HEK293 (cell line): ENCODE measurements around the gene BUD23.

Experiments
- CTCF ChIA-PET: fragments of 350-600 bp; formaldehyde crosslinking; extraction: SDS; loops from one replicate; lab custom pipeline; 2021; ENCODE audit warnings: antibody characterized with exemption; lab: Yijun Ruan, JAX
- POLR2A ChIA-PET: fragments of 300-600 bp; formaldehyde crosslinking; extraction: SDS; loops from one replicate; lab custom pipeline; 2020; ENCODE audit warnings: antibody characterized with exemption, inconsistent platforms; lab: Yijun Ruan, JAX
- H3K27ac ChIP-seq: fragments of 200-500 bp; sonication (Bioruptor generic); 2 replicates; pipeline ENCODE4 v1.5.1; 2014; ENCODE audit warnings: low read depth, low read length, control low read depth, inconsistent platforms; ENCODE audit errors: extremely low read depth
- H3K36me3 ChIP-seq, 2 experiments: fragments of 200-500 bp in 1 of 2; sonication (Bioruptor generic) in 1 of 2; 1 replicate in 1 of 2; 2 replicates in 1 of 2; pipeline ENCODE4 v1.5.1; 2014 to 2017; ENCODE audit warnings: inconsistent platforms in 2 of 2, low read length in 2 of 2; ENCODE audit not compliant: control insufficient read depth in 2 of 2, insufficient read depth in 1 of 2
- H3K4me1 ChIP-seq: fragments of 200-500 bp; sonication (Bioruptor generic); 2 replicates; pipeline ENCODE4 v1.5.1; 2014; ENCODE audit warnings: mild to moderate bottlenecking, low read length, inconsistent platforms; ENCODE audit not compliant: control insufficient read depth, insufficient read depth
- H3K4me3 ChIP-seq: 2 replicates; pipeline ENCODE4 v1.5.1; 2011; ENCODE audit warnings: low read depth, mild to moderate bottlenecking, control low read depth, low read length, moderate library complexity
- H3K9me3 ChIP-seq: fragments of 200-500 bp; sonication (Bioruptor generic); 2 replicates; pipeline ENCODE4 v1.5.1; 2014; ENCODE audit warnings: low read depth, low read length, inconsistent platforms; ENCODE audit not compliant: control insufficient read depth, insufficient read depth
- BCL11A ChIP-seq: fragments of 450-650 bp; formaldehyde crosslinking; IDR thresholded peaks from 2 replicates; pipeline ENCODE4 v1.5.1; 2016; ENCODE audit warnings: low read depth, missing biosample characterization, missing genetic modification characterization
- GLI4 ChIP-seq: fragments of 450-650 bp; formaldehyde crosslinking; IDR thresholded peaks from 2 replicates; pipeline ENCODE4 v1.5.1; 2016; ENCODE audit warnings: missing biosample characterization, missing genetic modification characterization
- GLIS1 ChIP-seq: fragments of 450-650 bp; formaldehyde crosslinking; IDR thresholded peaks from 2 replicates; pipeline ENCODE4 v1.5.1; 2016; ENCODE audit warnings: missing biosample characterization, missing genetic modification characterization
- PRDM1 ChIP-seq: fragments of 450-650 bp; formaldehyde crosslinking; IDR thresholded peaks from 2 replicates; pipeline ENCODE4; 2016; ENCODE audit warnings: missing biosample characterization, missing genetic modification characterization
- SP7 ChIP-seq: fragments of 450-650 bp; formaldehyde crosslinking; IDR thresholded peaks from 2 replicates; pipeline ENCODE4 v1.5.1; 2016; ENCODE audit warnings: missing biosample characterization, missing genetic modification characterization
- ZBTB20 ChIP-seq: fragments of 450-650 bp; formaldehyde crosslinking; IDR thresholded peaks from 2 replicates; pipeline ENCODE4 v1.5.1; 2016; ENCODE audit warnings: missing biosample characterization, missing genetic modification characterization
- ZBTB48 ChIP-seq: fragments of 450-650 bp; formaldehyde crosslinking; IDR thresholded peaks from 2 replicates; pipeline ENCODE4 v1.5.1; 2016; ENCODE audit warnings: missing biosample characterization, missing genetic modification characterization
- ZBTB8A ChIP-seq: fragments of 450-650 bp; formaldehyde crosslinking; IDR thresholded peaks from 2 replicates; pipeline ENCODE4 v1.5.1; 2016; ENCODE audit warnings: missing biosample characterization, missing genetic modification characterization
- ZIC2 ChIP-seq: fragments of 450-650 bp; formaldehyde crosslinking; IDR thresholded peaks from 2 replicates; pipeline ENCODE4 v1.5.1; 2016; ENCODE audit warnings: missing biosample characterization, missing genetic modification characterization
- ZNF169 ChIP-seq: fragments of 450-650 bp; formaldehyde crosslinking; IDR thresholded peaks from 2 replicates; pipeline ENCODE4 v1.5.1; 2016; ENCODE audit warnings: missing biosample characterization, missing genetic modification characterization
- ZNF214 ChIP-seq: fragments of 450-650 bp; formaldehyde crosslinking; IDR thresholded peaks from 2 replicates; pipeline ENCODE4 v1.5.1; 2017; ENCODE audit warnings: missing biosample characterization, mild to moderate bottlenecking, missing genetic modification characterization, borderline replicate concordance
- ZNF324 ChIP-seq: fragments of 450-650 bp; formaldehyde crosslinking; IDR thresholded peaks from 2 replicates; pipeline ENCODE4 v1.5.1; 2016; ENCODE audit warnings: missing biosample characterization, missing genetic modification characterization
- ZNF335 ChIP-seq: fragments of 450-650 bp; formaldehyde crosslinking; conservative IDR thresholded peaks from 2 replicates; pipeline ENCODE4 v1.5.1; 2016; ENCODE audit warnings: missing biosample characterization, missing genetic modification characterization
- ZNF341 ChIP-seq: fragments of 450-650 bp; formaldehyde crosslinking; IDR thresholded peaks from 2 replicates; pipeline ENCODE4; 2016; ENCODE audit warnings: low read depth, missing biosample characterization, missing genetic modification characterization
- ZNF350 ChIP-seq: fragments of 450-650 bp; formaldehyde crosslinking; IDR thresholded peaks from 2 replicates; pipeline ENCODE4 v1.5.0; 2017; ENCODE audit warnings: missing biosample characterization, mild to moderate bottlenecking, missing genetic modification characterization
- ZNF391 ChIP-seq: fragments of 450-650 bp; formaldehyde crosslinking; IDR thresholded peaks from 2 replicates; pipeline ENCODE4 v1.5.1; 2016; ENCODE audit warnings: low read depth, missing biosample characterization, missing genetic modification characterization, borderline replicate concordance
- ZNF830 ChIP-seq: fragments of 450-650 bp; IDR thresholded peaks from 2 replicates; pipeline ENCODE4 v1.5.0; 2018; ENCODE audit warnings: missing biosample characterization, missing genetic modification characterization, low read depth, mild to moderate bottlenecking, moderate library complexity
- ZXDB ChIP-seq: fragments of 450-650 bp; formaldehyde crosslinking; IDR thresholded peaks from 2 replicates; pipeline ENCODE4 v1.5.1; 2016; ENCODE audit warnings: missing biosample characterization, missing genetic modification characterization
- TF ChIP-seq, protein P1 (sequence below): fragments of 450-650 bp; formaldehyde crosslinking; IDR thresholded peaks from 2 replicates; pipeline ENCODE4 v1.5.0; 2017; ENCODE audit warnings: missing biosample characterization, missing genetic modification characterization, borderline replicate concordance
- TF ChIP-seq, protein P2 (sequence below): fragments of 450-650 bp; formaldehyde crosslinking; IDR thresholded peaks from 2 replicates; pipeline ENCODE4 v1.5.1; 2016; ENCODE audit warnings: missing biosample characterization, missing genetic modification characterization
- TF ChIP-seq, protein P3 (sequence below): fragments of 450-650 bp; formaldehyde crosslinking; IDR thresholded peaks from 2 replicates; pipeline ENCODE4 v1.5.1; 2017; ENCODE audit warnings: missing biosample characterization, mild to moderate bottlenecking, missing genetic modification characterization, moderate library complexity
- TF ChIP-seq, protein P4 (sequence below): fragments of 450-650 bp; formaldehyde crosslinking; IDR thresholded peaks from 2 replicates; pipeline ENCODE4 v1.5.1; 2016; ENCODE audit warnings: missing biosample characterization, missing genetic modification characterization

The BUD23 gene

DNA sequence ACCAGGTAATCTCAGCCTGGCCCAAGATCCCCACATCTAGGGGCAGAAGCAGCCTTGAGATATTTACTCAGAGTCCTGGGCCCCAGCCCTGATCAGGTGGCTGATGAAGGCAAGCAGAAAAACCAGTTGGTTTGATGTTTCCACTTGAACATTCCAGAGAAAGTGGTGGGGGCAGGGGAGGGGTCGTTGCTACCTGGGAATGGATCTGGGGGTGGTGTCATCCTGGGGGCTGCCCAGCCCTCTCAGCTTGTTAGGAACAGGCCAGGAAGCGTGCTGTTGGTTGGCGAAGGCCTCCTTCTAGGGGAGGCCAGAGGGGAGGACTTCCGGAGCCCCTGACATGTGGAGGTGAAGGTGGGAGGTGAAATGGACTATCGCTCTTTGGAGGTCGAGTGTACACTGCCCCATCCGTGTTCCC is 58.9 kb downstream of the BUD23 start:
- no peak overlapping the region; the same call in 1 of the 2 replicates for H3K27ac ChIP-seq
- peaks cover 8% of the 10 kb centered on the region for H3K4me1 ChIP-seq
- H3K4me3 ChIP-seq: no peak overlapping the region
- ChIA-PET POLR2A (interaction anchor here (0.6 to 1.3 kb wide), 2 partner anchors 17 to 28 kb away, joined by 3 to 5 read pairs; partner anchors contain the start of gene CLDN3), CTCF (interaction anchor here (0.6 to 1.1 kb wide), 5 partner anchors 9 to 337 kb away, joined by 3 to 5 read pairs (median 4); no protein-coding TSS in a partner anchor)
- peaks cover 0 to 5% of the 10 kb centered on the region in 2 experiments; a peak in 2 of 3 replicates for H3K36me3 ChIP-seq
- TF ChIP-seq ZBTB20 (tag by site-specific recombination): peak; percentile 91
- peak; percentile 28; the same call in 1 of the 2 replicates for TF ChIP-seq PRDM1 (tag by site-specific recombination)
- TF ChIP-seq, protein P1, sequence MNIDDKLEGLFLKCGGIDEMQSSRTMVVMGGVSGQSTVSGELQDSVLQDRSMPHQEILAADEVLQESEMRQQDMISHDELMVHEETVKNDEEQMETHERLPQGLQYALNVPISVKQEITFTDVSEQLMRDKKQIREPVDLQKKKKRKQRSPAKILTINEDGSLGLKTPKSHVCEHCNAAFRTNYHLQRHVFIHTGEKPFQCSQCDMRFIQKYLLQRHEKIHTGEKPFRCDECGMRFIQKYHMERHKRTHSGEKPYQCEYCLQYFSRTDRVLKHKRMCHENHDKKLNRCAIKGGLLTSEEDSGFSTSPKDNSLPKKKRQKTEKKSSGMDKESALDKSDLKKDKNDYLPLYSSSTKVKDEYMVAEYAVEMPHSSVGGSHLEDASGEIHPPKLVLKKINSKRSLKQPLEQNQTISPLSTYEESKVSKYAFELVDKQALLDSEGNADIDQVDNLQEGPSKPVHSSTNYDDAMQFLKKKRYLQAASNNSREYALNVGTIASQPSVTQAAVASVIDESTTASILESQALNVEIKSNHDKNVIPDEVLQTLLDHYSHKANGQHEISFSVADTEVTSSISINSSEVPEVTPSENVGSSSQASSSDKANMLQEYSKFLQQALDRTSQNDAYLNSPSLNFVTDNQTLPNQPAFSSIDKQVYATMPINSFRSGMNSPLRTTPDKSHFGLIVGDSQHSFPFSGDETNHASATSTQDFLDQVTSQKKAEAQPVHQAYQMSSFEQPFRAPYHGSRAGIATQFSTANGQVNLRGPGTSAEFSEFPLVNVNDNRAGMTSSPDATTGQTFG (tag by site-specific recombination): no peak
- no peaks in the 10 kb centered on the region for H3K9me3 ChIP-seq

DNA sequence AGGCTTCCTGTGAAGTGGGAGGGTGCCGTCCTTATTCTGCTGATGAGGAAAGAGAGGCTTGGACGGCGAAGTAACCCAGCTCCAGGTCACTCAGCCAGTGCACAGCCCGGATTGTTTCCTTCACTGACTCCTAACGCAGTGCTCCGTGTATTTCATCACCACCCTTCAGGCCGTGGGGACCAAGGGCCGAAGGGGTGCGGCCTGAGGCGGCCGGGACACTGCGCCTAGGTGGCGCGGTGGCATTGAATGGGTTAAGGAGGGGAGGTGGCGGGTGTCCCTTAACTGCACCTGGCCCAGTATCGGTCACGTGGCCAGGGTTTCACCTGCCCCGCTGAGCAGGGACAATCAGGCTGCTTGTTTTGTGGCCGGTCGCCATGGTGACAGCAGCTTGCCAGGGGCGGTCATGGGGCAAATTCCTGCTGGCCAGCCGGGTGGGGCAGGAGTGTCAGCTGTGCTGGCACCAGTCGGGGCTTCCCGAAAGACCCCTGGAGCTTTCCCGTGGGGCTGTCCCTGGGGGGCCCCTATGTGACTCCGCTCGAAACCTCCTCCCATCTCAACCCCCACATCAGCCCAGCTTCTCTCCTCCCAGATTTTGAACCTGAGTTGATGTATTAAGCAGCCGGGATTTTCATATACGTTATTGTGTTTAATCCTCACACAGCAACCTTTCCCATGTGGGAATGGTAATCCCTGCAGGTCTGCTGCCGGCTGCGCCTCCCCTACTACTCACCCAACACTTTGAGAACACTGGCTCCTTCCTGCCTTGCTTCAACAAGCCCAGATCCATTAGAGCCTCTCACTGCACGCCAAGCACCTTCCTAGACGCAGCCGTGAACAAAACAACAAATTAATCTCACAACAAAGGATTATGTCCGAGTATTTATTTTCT is 59.6 kb downstream of the BUD23 start:
- H3K9me3 ChIP-seq: no peaks in the 10 kb centered on the region
- H3K4me3 ChIP-seq: no peak overlapping the region
- H3K36me3 ChIP-seq: no peaks in the 10 kb centered on the region
- no peak overlapping the region for H3K27ac ChIP-seq
- ChIA-PET POLR2A (interaction anchor here (0.6 to 1.3 kb wide), 2 partner anchors 16 to 27 kb away, joined by 3 to 5 read pairs; partner anchors contain the start of gene CLDN3), CTCF (interaction anchor here (0.6 to 1.1 kb wide), 4 partner anchors 67 to 336 kb away, joined by 4 to 5 read pairs (median 4); no protein-coding TSS in a partner anchor)
- H3K4me1 ChIP-seq: peaks cover 6% of the 10 kb centered on the region
- TF ChIP-seq ZNF350 (tag by site-specific recombination): no peak
- TF ChIP-seq, protein P2, sequence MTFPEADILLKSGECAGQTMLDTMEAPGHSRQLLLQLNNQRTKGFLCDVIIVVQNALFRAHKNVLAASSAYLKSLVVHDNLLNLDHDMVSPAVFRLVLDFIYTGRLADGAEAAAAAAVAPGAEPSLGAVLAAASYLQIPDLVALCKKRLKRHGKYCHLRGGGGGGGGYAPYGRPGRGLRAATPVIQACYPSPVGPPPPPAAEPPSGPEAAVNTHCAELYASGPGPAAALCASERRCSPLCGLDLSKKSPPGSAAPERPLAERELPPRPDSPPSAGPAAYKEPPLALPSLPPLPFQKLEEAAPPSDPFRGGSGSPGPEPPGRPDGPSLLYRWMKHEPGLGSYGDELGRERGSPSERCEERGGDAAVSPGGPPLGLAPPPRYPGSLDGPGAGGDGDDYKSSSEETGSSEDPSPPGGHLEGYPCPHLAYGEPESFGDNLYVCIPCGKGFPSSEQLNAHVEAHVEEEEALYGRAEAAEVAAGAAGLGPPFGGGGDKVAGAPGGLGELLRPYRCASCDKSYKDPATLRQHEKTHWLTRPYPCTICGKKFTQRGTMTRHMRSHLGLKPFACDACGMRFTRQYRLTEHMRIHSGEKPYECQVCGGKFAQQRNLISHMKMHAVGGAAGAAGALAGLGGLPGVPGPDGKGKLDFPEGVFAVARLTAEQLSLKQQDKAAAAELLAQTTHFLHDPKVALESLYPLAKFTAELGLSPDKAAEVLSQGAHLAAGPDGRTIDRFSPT: peak; percentile 48; the same call in 1 of the 2 replicates
- no peak for TF ChIP-seq ZNF830
- peak; percentile 32; the same call in 1 of the 2 replicates for TF ChIP-seq SP7 (tag by site-specific recombination)
- no peak for TF ChIP-seq ZNF391 (tag by site-specific recombination)
- TF ChIP-seq, protein P3, sequence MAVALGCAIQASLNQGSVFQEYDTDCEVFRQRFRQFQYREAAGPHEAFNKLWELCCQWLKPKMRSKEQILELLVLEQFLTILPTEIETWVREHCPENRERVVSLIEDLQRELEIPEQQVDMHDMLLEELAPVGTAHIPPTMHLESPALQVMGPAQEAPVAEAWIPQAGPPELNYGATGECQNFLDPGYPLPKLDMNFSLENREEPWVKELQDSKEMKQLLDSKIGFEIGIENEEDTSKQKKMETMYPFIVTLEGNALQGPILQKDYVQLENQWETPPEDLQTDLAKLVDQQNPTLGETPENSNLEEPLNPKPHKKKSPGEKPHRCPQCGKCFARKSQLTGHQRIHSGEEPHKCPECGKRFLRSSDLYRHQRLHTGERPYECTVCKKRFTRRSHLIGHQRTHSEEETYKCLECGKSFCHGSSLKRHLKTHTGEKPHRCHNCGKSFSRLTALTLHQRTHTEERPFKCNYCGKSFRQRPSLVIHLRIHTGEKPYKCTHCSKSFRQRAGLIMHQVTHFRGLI: no peak
- TF ChIP-seq ZBTB48: peak; percentile 23; the same call in 1 of the 2 replicates
- 0 out of 2 replicates have a peak, but pooled peaks have one; percentile 15 for TF ChIP-seq ZNF341 (tag by site-specific recombination)
- TF ChIP-seq ZNF169 (tag by site-specific recombination): no peak
- no peak for TF ChIP-seq BCL11A
- TF ChIP-seq ZNF214 (tag by site-specific recombination): no peak
- TF ChIP-seq ZNF335 (tag by site-specific recombination): peak; percentile 29; the same call in 1 of the 2 replicates
- 0 out of 2 replicates have a peak, but pooled peaks have one; percentile 44 for TF ChIP-seq ZNF324 (tag by site-specific recombination)
- peak; percentile 91 for TF ChIP-seq GLIS1 (tag by site-specific recombination)
- peak; percentile 92 for TF ChIP-seq ZIC2 (tag by site-specific recombination)
- no peak for TF ChIP-seq GLI4
- TF ChIP-seq, protein P4, sequence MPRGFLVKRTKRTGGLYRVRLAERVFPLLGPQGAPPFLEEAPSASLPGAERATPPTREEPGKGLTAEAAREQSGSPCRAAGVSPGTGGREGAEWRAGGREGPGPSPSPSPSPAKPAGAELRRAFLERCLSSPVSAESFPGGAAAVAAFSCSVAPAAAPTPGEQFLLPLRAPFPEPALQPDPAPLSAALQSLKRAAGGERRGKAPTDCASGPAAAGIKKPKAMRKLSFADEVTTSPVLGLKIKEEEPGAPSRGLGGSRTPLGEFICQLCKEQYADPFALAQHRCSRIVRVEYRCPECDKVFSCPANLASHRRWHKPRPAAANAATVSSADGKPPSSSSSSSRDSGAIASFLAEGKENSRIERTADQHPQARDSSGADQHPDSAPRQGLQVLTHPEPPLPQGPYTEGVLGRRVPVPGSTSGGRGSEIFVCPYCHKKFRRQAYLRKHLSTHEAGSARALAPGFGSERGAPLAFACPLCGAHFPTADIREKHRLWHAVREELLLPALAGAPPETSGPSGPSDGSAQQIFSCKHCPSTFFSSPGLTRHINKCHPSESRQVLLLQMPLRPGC (tag by site-specific recombination): no peak
- TF ChIP-seq ZXDB (tag by site-specific recombination): peak; percentile 62
- TF ChIP-seq ZBTB8A (tag by site-specific recombination): no peak
